Endothelial cell of umbilical vein (primary cell): ENCODE measurements around the gene GALNT9. TPM values are rescaled to one million over a fixed set of nuclear protein-coding genes. Genes with fewer than 3 reads are reported as not detected.

Experiments
- BruUV-seq: library from RNA; stranded (reverse); fragments of 400-500 nt; replicated peaks from 2 replicates; lab custom pipeline; 2021; lab: Mats Ljungman, UMichigan
- CTCF ChIA-PET: fragments of 300-600, 350-600 bp; sonication (Branson Sonifier 250); formaldehyde crosslinking; loops from one replicate; lab custom pipeline; 2021; ENCODE audit warnings: antibody characterized with exemption, inconsistent platforms; lab: Charles Lee
- POLR2A ChIA-PET: fragments of 300-600, 350-600 bp; sonication (Branson Sonifier 250); formaldehyde crosslinking; loops from one replicate; lab custom pipeline; 2021; ENCODE audit warnings: antibody characterized with exemption, inconsistent platforms; lab: Charles Lee
- DNase-seq: peaks from one replicate; pipeline ENCODE4 v3.0.0-alpha.2; 2011; ENCODE audit warnings: low read depth, low spot score
- FAIRE-seq: peaks from 2 replicates; lab custom pipeline; 2011; peaks lifted over from hg19 to GRCh38; lab: Jason Lieb, UNC
- H2AFZ ChIP-seq: 2 replicates; pipeline ENCODE4 v1.6.0; 2012; ENCODE audit warnings: low read depth, low read length, control low read depth, inconsistent platforms
- H3K27ac ChIP-seq: 2 replicates; pipeline ENCODE4 v1.5.1; 2011; ENCODE audit warnings: low read depth, mild to moderate bottlenecking, control low read depth, low read length, moderate library complexity; ENCODE audit not compliant: insufficient read depth
- H3K27me3 ChIP-seq, 2 experiments: 2 replicates each; pipeline versions ENCODE4 v1.6.0 to v1.6.1; 2011; ENCODE audit warnings: low read length in 2 of 2, mixed read lengths in 1 of 2; ENCODE audit not compliant: control insufficient read depth in 2 of 2, insufficient read depth in 2 of 2
- H3K36me3 ChIP-seq, 2 experiments: 2 replicates in 1 of 2; 3 replicates in 1 of 2; pipeline ENCODE4 v1.5.1; 2011; ENCODE audit warnings: low read length in 2 of 2, mild to moderate bottlenecking in 1 of 2, moderate library complexity in 1 of 2; ENCODE audit not compliant: control insufficient read depth in 2 of 2, insufficient read depth in 2 of 2; ENCODE audit errors: extremely low read depth in 1 of 2
- H3K4me1 ChIP-seq: 3 replicates; pipeline ENCODE4 v1.5.1; 2011; ENCODE audit warnings: mild to moderate bottlenecking, low read length; ENCODE audit not compliant: control insufficient read depth, insufficient read depth; ENCODE audit errors: extremely low read depth
- H3K4me2 ChIP-seq: 2 replicates; pipeline ENCODE4 v1.6.1; 2011; ENCODE audit warnings: low read length, control low read depth, mixed read lengths; ENCODE audit not compliant: insufficient read depth
- H3K4me3 ChIP-seq, 3 experiments: fragments of 200-600 bp in 1 of 3; sonication (generic), shearing (Covaris generic) in 1 of 3; replicated peaks in 1 of 3; 2 replicates each; pipeline ENCODE4 v1.5.1; 2011 to 2016; ENCODE audit warnings: control low read depth in 3 of 3, low read length in 3 of 3, mild to moderate bottlenecking in 2 of 3, inconsistent platforms in 1 of 3, low read depth in 1 of 3, moderate library complexity in 1 of 3; ENCODE audit not compliant: insufficient read depth in 1 of 3
- H3K79me2 ChIP-seq: 2 replicates; pipeline ENCODE4 v1.6.0; 2012; ENCODE audit warnings: low read length, inconsistent platforms; ENCODE audit not compliant: control insufficient read depth, insufficient read depth
- H3K9ac ChIP-seq: replicated peaks from 2 replicates; pipeline ENCODE3; 2011; ENCODE audit warnings: low read length, control low read depth; ENCODE audit not compliant: insufficient read depth; ENCODE audit errors: extremely low read depth
- H3K9me1 ChIP-seq: replicated peaks from 3 replicates; pipeline ENCODE4 v1.6.0; 2011; ENCODE audit warnings: mild to moderate bottlenecking, low read length; ENCODE audit not compliant: control insufficient read depth, insufficient read depth; ENCODE audit errors: extremely low read depth
- H3K9me3 ChIP-seq: replicated peaks from 2 replicates; pipeline ENCODE4 v1.5.1; 2012; ENCODE audit warnings: low read length, inconsistent platforms; ENCODE audit not compliant: control insufficient read depth, insufficient read depth
- H4K20me1 ChIP-seq: replicated peaks from 2 replicates; pipeline ENCODE3; 2011; ENCODE audit warnings: mild to moderate bottlenecking, low read length; ENCODE audit not compliant: control insufficient read depth, insufficient read depth; ENCODE audit errors: extremely low read depth
- CTCF ChIP-seq, 2 donors: IDR thresholded peaks; 1 replicate in 1 of 2; 2 replicates in 1 of 2; pipeline ENCODE4 v1.5.1; 2011; ENCODE audit warnings: low read length in 2 of 2, mild to moderate bottlenecking in 2 of 2, moderate library complexity in 2 of 2, control low read depth in 1 of 2, inconsistent platforms in 1 of 2, low read depth in 1 of 2; ENCODE audit not compliant: insufficient read depth in 1 of 2; ENCODE audit errors: extremely low read depth in 1 of 2
- EZH2 ChIP-seq: IDR thresholded peaks from 2 replicates; pipeline ENCODE4 v1.6.1; 2012; ENCODE audit warnings: borderline replicate concordance, low read depth, mild to moderate bottlenecking, moderate library complexity, low read length, inconsistent platforms; ENCODE audit not compliant: severe bottlenecking
- FOS ChIP-seq: IDR thresholded peaks from 2 replicates; pipeline ENCODE4 v1.6.1; 2011; ENCODE audit warnings: mild to moderate bottlenecking, low read length, moderate library complexity, borderline replicate concordance; ENCODE audit not compliant: insufficient read depth
- GATA2 ChIP-seq: IDR thresholded peaks from 2 replicates; pipeline ENCODE4 v1.7.0; 2011; ENCODE audit warnings: low read depth, mild to moderate bottlenecking, moderate library complexity, mixed read lengths, low read length; ENCODE audit not compliant: insufficient read length, insufficient read depth
- JUN ChIP-seq: IDR thresholded peaks from 2 replicates; pipeline ENCODE4 v1.6.1; 2011; ENCODE audit warnings: borderline replicate concordance, low read depth; ENCODE audit not compliant: insufficient read length, insufficient read depth
- MAX ChIP-seq: IDR thresholded peaks from 2 replicates; pipeline ENCODE4 v1.6.1; 2011; ENCODE audit not compliant: insufficient read depth, insufficient read length
- MYC ChIP-seq: IDR thresholded peaks from one replicate; pipeline ENCODE4 v1.6.1; 2011; ENCODE audit warnings: mild to moderate bottlenecking, low read depth, low read length
- POLR2A ChIP-seq: IDR thresholded peaks from 2 replicates; pipeline ENCODE4 v1.6.1; 2012; ENCODE audit warnings: low read depth, mild to moderate bottlenecking, control low read depth, low read length
- POLR2AphosphoS5 ChIP-seq: IDR thresholded peaks from 2 replicates; pipeline ENCODE4 v1.6.1; 2012; ENCODE audit warnings: low read depth, mild to moderate bottlenecking, control low read depth, low read length, moderate library complexity; ENCODE audit not compliant: insufficient read depth
- dilution Hi-C: fragments of 300-500 bp; cut with MboI; formaldehyde crosslinking; loops from one replicate; pipeline ENCODE4 v1.15.0; 2019; ENCODE audit warnings: low sequenced_read_pairs; ENCODE audit not compliant: extremely low pct_ligation_motif_present
- intact Hi-C: fragments of 100-400 bp; cut with micrococcal nuclease; formaldehyde crosslinking; loops from one replicate; pipeline ENCODE4 v1.10.0; 2022
- polyA plus RNA-seq, 4 experiments: library from polyadenylated mRNA; depleted of rRNA in 3 of 4; stranded (reverse) in 3 of 4; unstranded in 1 of 4; fragments of >200 nt; gene quantifications; 2 replicates each; pipeline versions ENCODE4 v1.2.1 to v1.2.3, GENCODE V29; 2011 to 2012; ENCODE audit warnings: missing spikeins in 1 of 4
- total RNA-seq: library from RNA; stranded (reverse); gene quantifications from 2 replicates; pipeline ENCODE4 v1.2.3, GENCODE V29; 2021

The GALNT9 gene
- total and polyA plus RNA-seq, 2 donors (not counting 3 experiments of a cell fraction or from before 2014, with no cell fraction given): 0.14 to 0.73 TPM

GRCh38 chr12:132179431-132180362 lies 149.7 kb downstream of the GALNT9 start:
- FAIRE-seq: no peak
- no peak overlapping the region for H3K27ac ChIP-seq
- H3K4me1 ChIP-seq: no peaks in the 10 kb centered on the region
- H3K4me2 ChIP-seq: no peak overlapping the region
- intact Hi-C loops (no loop called here), dilution Hi-C loops (no loop called here)
- ChIA-PET POLR2A (no interaction called here), CTCF (interaction anchor here (1.6 kb wide), 1 partner anchor 28 kb away, joined by 3 read pairs; no protein-coding TSS in a partner anchor)
- H3K79me2 ChIP-seq: no peaks in the 10 kb centered on the region
- H3K9me1 ChIP-seq: no peaks in the 10 kb centered on the region
- no peak for DNase-seq
- BruUV-seq: no TSS peak
- H3K4me3 ChIP-seq: no peak overlapping the region
- H3K27me3 ChIP-seq: no peaks in the 10 kb centered on the region
- no peaks in the 10 kb centered on the region for H4K20me1 ChIP-seq
- H2AFZ ChIP-seq: no peak overlapping the region
- TF ChIP-seq POLR2AphosphoS5 (no peak), EZH2 (no peak), JUN (no peak), MAX (no peak), MYC (no peak), CTCF (IDR thresholded peaks at IDR 0.05; ENCODE audit: extremely low read depth in 1 of 2, insufficient read depth in 1 of 2, low read depth in 1 of 2, low read length in 2 of 2) (no peak), GATA2 (no peak), POLR2A (no peak), FOS (no peak)
- no peaks in the 10 kb centered on the region for H3K9me3 ChIP-seq
- H3K36me3 ChIP-seq: no peaks in the 10 kb centered on the region
- no peak overlapping the region for H3K9ac ChIP-seq
